PC-3 (cell line): ENCODE results near the gene ADSS1. TPM values are rescaled to one million over a fixed set of nuclear protein-coding genes. Genes with fewer than 3 reads are reported as not detected.

Source experiments
- ATAC-seq: fragments of 200-7000 bp; cut with Tn5 transposase; 2 replicates; pipeline ENCODE4 v1.9.1; 2020; ENCODE audit warnings: mild to moderate bottlenecking, moderate library complexity
- BruUV-seq: library from RNA; stranded (reverse); fragments of 400-500 nt; replicated peaks from 2 replicates; lab custom pipeline; 2021; lab: Mats Ljungman, UMichigan
- CTCF ChIA-PET: fragments of 300-600 bp; sonication (Branson Sonifier 250); formaldehyde crosslinking; loops from one replicate; lab custom pipeline; 2022; ENCODE audit warnings: antibody characterized with exemption; lab: Charles Lee
- POLR2A ChIA-PET: fragments of 300-600 bp; sonication (Branson Sonifier 250); formaldehyde crosslinking; loops from one replicate; lab custom pipeline; 2022; ENCODE audit warnings: antibody characterized with exemption; ENCODE audit not compliant: unreplicated experiment; lab: Charles Lee
- DNase-seq: peaks from one replicate; pipeline ENCODE4 v3.0.0-alpha.2; 2015
- H2AFZ ChIP-seq: fragments of 300-600 bp; sonication (generic); 2 replicates; pipeline ENCODE4 v1.6.0; 2016; ENCODE audit warnings: antibody characterized with exemption, low read length
- H3F3A ChIP-seq: fragments of 300-600 bp; sonication (generic); one replicate; pipeline ENCODE4 v1.6.0; 2017; ENCODE audit warnings: antibody characterized with exemption, low read length, control low read depth, mild to moderate bottlenecking; ENCODE audit not compliant: unreplicated experiment
- H3K27ac ChIP-seq: fragments of 300-600 bp; sonication (generic); 2 replicates; pipeline ENCODE4 v1.5.1; 2016; ENCODE audit warnings: mild to moderate bottlenecking, low read length
- H3K27me3 ChIP-seq: fragments of 300-600 bp; sonication (generic); 2 replicates; pipeline ENCODE4 v1.6.1; 2016; ENCODE audit warnings: low read length, mixed read lengths
- H3K36me3 ChIP-seq: fragments of 300-600 bp; sonication (generic); 2 replicates; pipeline ENCODE4 v1.6.1; 2016; ENCODE audit warnings: low read depth, mixed run types, low read length, mixed read lengths
- H3K4me1 ChIP-seq: fragments of 300-600 bp; sonication (generic); 2 replicates; pipeline ENCODE4 v1.5.1; 2016; ENCODE audit warnings: low read length; ENCODE audit not compliant: insufficient read depth
- H3K4me2 ChIP-seq: fragments of 300-600 bp; sonication (generic); 2 replicates; pipeline ENCODE4 v1.6.0; 2016; ENCODE audit warnings: low read length
- H3K4me3 ChIP-seq: fragments of 300-600 bp; sonication (generic); 2 replicates; pipeline ENCODE4 v1.5.1; 2016; ENCODE audit warnings: mild to moderate bottlenecking, low read length, mixed read lengths
- H3K79me2 ChIP-seq: fragments of 300-600 bp; sonication (generic); 2 replicates; pipeline ENCODE4 v1.6.1; 2017; ENCODE audit warnings: low read length, mixed read lengths
- H3K9ac ChIP-seq: fragments of 300-600 bp; sonication (generic); 2 replicates; pipeline ENCODE4 v1.6.0; 2016; ENCODE audit warnings: mild to moderate bottlenecking, low read length
- H3K9me2 ChIP-seq: fragments of 300-600 bp; sonication (generic); replicated peaks from 2 replicates; pipeline ENCODE4 v1.6.1; 2016; ENCODE audit warnings: mixed run types, low read length, mixed read lengths
- H3K9me3 ChIP-seq: fragments of 300-600 bp; sonication (generic); 2 replicates; pipeline ENCODE4 v1.6.1; 2016; ENCODE audit warnings: low read length, mixed read lengths
- H4K20me1 ChIP-seq: fragments of 300-600 bp; sonication (generic); 2 replicates; pipeline ENCODE4 v1.6.1; 2016; ENCODE audit warnings: low read length, mixed read lengths
- CTCF ChIP-seq: fragments of 300-600 bp; sonication (generic); conservative IDR thresholded peaks from 2 replicates; pipeline ENCODE4 v1.5.1; 2017; ENCODE audit warnings: antibody characterized with exemption, low read depth, mild to moderate bottlenecking, low read length
- EZH2 ChIP-seq: fragments of 300-600 bp; sonication (generic); IDR thresholded peaks from one replicate; pipeline ENCODE4 v1.6.1; 2017; ENCODE audit warnings: antibody characterized with exemption, mild to moderate bottlenecking, low read length; ENCODE audit not compliant: unreplicated experiment
- EZH2phosphoT487 ChIP-seq: fragments of 300-600 bp; sonication (generic); IDR thresholded peaks from 2 replicates; pipeline ENCODE4 v1.6.1; 2018; ENCODE audit warnings: mild to moderate bottlenecking, antibody characterized with exemption, low read length, borderline replicate concordance
- intact Hi-C: fragments of 100-400 bp; cut with micrococcal nuclease; formaldehyde crosslinking; loops from 2 replicates; pipeline ENCODE4 v1.9.0; 2023
- total RNA-seq: library from RNA; depleted of rRNA; stranded (reverse); fragments of >200 nt; gene quantifications from 2 replicates; pipeline ENCODE4 v1.2.3, GENCODE V29; 2014

Gene ADSS1
- total RNA-seq, 1 experiment from 2014 or later = 7.9 TPM

- no peak for ATAC-seq
- Histone ChIP-seq H3K4me2 (no peak overlapping the region), H2AFZ (no peak overlapping the region), H3K9me2 (no peaks in the 10 kb centered on the region), H3F3A (no peaks in the 10 kb centered on the region), H3K9me3 (no peaks in the 10 kb centered on the region), H3K9ac (no peak overlapping the region), H3K4me3 (no peak overlapping the region), H3K36me3 (peaks cover 30% of the 10 kb centered on the region), H3K4me1 (peaks cover 15% of the 10 kb centered on the region; the same call in 1 of the 2 replicates), H3K27ac (no peak overlapping the region), H3K79me2 (peaks cover 49% of the 10 kb centered on the region), H3K27me3 (no peaks in the 10 kb centered on the region), H4K20me1 (peaks cover 23% of the 10 kb centered on the region)
- intact Hi-C loops = no loop called here
- CTCF ChIA-PET = no interaction called here
- no peak for DNase-seq
- POLR2A ChIA-PET = no interaction called here
- no TSS peak for BruUV-seq
- TF ChIP-seq EZH2 = no peak
- TF ChIP-seq EZH2phosphoT487 = no peak
- no peak for TF ChIP-seq CTCF
These were observed 32.6 kb downstream of the ADSS1 start for GRCh38 chr14:104756477-104757237.

- no peak overlapping the region for H3K27ac ChIP-seq
- H3K9ac ChIP-seq = no peak overlapping the region
- ATAC-seq (no peak), DNase-seq (no peak)
- H3K79me2 ChIP-seq = peaks cover 49% of the 10 kb centered on the region
- intact Hi-C loops = no loop called here
- TF ChIP-seq EZH2phosphoT487 = no peak
- no peak for TF ChIP-seq EZH2
- no peak for TF ChIP-seq CTCF
- no peaks in the 10 kb centered on the region for H3K27me3 ChIP-seq
- no peak overlapping the region for H3K4me2 ChIP-seq
- no peak overlapping the region for H2AFZ ChIP-seq
- no peaks in the 10 kb centered on the region for H3K9me3 ChIP-seq
- no TSS peak for BruUV-seq
- peaks cover 23% of the 10 kb centered on the region for H4K20me1 ChIP-seq
- peaks cover 12% of the 10 kb centered on the region; the same call in 1 of the 2 replicates for H3K4me1 ChIP-seq
- no peaks in the 10 kb centered on the region for H3K9me2 ChIP-seq
- no peaks in the 10 kb centered on the region for H3F3A ChIP-seq
- H3K4me3 ChIP-seq = no peak overlapping the region
- ChIA-PET POLR2A (no interaction called here), CTCF (no interaction called here)
- peaks cover 30% of the 10 kb centered on the region for H3K36me3 ChIP-seq
These were observed 33.2 kb downstream of the ADSS1 start for GRCh38 chr14:104757238-104757585.

- H3K9me2 ChIP-seq = no peaks in the 10 kb centered on the region
- no peaks in the 10 kb centered on the region for H3F3A ChIP-seq
- H3K27me3 ChIP-seq = no peaks in the 10 kb centered on the region
- no peaks in the 10 kb centered on the region for H3K9me3 ChIP-seq
- H3K36me3 ChIP-seq = peaks cover 30% of the 10 kb centered on the region
- ChIA-PET CTCF (no interaction called here), POLR2A (no interaction called here)
- intact Hi-C loops = no loop called here
- H3K4me3 ChIP-seq = no peak overlapping the region
- H3K4me2 ChIP-seq = no peak overlapping the region
- H4K20me1 ChIP-seq = peaks cover 23% of the 10 kb centered on the region
- H2AFZ ChIP-seq = no peak overlapping the region
- no peak overlapping the region for H3K9ac ChIP-seq
- H3K79me2 ChIP-seq = peaks cover 49% of the 10 kb centered on the region
- no peak for ATAC-seq
- peaks cover 11% of the 10 kb centered on the region; the same call in 1 of the 2 replicates for H3K4me1 ChIP-seq
- DNase-seq = no peak
- TF ChIP-seq CTCF (no peak), EZH2phosphoT487 (no peak), EZH2 (no peak)
- no TSS peak for BruUV-seq
- H3K27ac ChIP-seq = no peak overlapping the region
These were observed 33.8 kb downstream of the ADSS1 start for GRCh38 chr14:104757681-104758392.
